ENCODE data around the gene FHOD1.

DNA sequence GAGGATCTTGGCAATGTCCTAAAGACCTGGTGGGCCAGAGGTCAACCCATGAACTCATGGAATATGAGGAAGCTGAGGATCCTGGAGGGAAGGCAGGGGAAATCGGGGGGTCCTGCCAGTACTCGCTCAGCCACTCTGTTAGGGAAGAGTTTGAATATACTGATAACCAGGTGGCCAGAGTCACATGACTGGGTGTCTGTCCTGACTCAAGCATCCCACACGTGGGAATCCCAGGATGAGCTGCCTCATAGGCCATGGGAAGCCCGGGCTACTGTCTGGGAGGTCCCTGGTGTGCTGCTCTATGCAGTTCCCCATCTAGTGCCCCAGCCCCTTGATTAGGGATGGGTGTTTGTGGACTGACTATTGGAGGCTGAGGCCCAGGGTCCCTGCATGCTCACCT is 59.0 kb downstream of the FHOD1 start:
- TF ChIP-seq, protein P1, sequence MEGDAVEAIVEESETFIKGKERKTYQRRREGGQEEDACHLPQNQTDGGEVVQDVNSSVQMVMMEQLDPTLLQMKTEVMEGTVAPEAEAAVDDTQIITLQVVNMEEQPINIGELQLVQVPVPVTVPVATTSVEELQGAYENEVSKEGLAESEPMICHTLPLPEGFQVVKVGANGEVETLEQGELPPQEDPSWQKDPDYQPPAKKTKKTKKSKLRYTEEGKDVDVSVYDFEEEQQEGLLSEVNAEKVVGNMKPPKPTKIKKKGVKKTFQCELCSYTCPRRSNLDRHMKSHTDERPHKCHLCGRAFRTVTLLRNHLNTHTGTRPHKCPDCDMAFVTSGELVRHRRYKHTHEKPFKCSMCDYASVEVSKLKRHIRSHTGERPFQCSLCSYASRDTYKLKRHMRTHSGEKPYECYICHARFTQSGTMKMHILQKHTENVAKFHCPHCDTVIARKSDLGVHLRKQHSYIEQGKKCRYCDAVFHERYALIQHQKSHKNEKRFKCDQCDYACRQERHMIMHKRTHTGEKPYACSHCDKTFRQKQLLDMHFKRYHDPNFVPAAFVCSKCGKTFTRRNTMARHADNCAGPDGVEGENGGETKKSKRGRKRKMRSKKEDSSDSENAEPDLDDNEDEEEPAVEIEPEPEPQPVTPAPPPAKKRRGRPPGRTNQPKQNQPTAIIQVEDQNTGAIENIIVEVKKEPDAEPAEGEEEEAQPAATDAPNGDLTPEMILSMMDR (conservative IDR thresholded peaks at IDR 0.05; ENCODE audit: low read depth, low read length) = no peak
- TF ChIP-seq EZH2 (IDR thresholded peaks at IDR 0.05; ENCODE audit: low read length, unreplicated experiment) = no peak
- TF ChIP-seq EZH2phosphoT487 (IDR thresholded peaks at IDR 0.05; ENCODE audit: borderline replicate concordance, low read length) = no peak
